GDM1 (cell line): Measurements from ENCODE around the gene RORB.

Experiments
- DNase-seq: peaks from one replicate; lab custom pipeline; 2025; lab: John Stamatoyannopoulos, UW

Gene RORB

DNA sequence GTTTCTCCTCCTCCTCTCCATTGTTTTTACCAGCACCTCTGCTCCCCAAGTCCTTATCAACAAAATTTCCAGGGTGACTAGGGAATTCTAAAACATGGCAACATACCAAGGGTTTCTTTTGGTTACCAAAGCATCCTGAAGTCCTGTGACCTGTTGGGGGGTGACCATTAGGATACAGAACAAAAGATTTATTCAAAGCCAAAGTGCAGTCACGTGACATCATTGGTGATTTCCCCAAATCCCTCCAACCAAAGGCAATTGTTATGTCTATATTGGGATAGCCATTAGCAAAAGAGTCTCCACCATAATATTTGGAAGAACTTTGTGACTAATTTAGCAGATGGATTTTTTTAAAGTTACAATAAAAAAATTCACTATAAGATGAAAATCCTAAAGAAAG lies 222.2 kb downstream of the RORB start:
- no peak for DNase-seq

DNA sequence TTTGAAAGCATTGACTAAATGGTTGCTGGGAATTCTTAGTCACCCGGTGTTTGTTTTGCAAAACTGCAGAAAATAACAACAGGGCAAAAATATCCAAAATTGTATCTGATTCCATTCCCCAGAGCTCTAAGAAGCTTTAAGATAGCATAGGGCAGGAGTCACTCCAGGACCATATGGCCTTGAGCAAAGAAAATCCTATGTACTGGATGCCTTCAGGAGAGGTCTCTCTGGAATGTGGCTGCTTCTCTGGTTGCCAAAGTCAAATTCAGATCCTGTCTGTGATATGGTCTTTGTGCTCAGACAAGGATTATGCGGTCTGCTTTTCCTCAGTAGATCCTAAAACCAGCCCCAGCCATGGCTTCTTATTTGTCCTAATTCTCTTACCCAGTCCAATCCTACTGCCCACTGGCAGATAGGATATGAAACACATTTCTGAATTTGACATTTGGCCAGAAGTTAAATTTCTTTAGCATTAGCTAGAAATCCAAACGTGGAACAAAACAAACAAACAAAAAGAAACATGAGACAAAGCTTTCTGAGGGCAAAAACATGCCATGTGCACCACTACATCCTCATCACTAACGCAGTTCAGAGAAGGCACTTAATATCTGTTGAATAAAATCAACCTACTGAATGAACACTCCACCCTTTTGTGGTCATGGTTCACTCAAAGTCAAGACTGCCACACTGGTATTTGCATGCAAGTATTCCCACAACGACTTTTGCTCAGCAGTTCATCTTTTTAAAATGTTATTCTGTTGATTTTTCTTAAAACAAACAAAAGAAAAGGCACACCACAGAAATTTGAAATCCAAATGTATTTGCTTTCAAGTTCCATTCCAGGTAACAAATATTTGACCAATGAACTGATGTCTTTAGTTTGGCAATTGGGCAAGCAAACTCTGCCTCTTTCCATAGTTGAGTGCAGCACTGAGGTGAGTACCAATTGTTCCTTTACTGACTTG lies 224.8 kb downstream of the RORB start:
- no peak for DNase-seq

DNA sequence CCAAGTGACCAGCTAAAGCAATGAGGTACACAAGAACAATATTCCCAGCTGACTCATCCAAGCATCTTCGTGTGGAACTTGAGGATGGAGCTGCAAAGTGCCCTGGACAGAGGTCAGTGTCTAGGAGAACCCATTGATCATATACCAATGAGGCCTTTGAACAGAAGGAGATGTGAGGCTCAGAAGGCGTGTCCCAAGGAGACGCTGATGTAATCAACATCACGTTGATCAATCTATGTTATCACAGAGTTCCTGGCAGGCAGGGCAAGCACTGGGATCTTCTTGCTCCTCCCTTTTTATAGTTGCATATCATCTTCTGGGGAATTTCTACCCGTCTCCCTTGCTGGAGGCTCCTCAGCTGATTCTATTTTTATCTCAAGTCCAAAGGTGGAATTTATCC lies 227.2 kb downstream of the RORB start:
- DNase-seq: no peak

DNA sequence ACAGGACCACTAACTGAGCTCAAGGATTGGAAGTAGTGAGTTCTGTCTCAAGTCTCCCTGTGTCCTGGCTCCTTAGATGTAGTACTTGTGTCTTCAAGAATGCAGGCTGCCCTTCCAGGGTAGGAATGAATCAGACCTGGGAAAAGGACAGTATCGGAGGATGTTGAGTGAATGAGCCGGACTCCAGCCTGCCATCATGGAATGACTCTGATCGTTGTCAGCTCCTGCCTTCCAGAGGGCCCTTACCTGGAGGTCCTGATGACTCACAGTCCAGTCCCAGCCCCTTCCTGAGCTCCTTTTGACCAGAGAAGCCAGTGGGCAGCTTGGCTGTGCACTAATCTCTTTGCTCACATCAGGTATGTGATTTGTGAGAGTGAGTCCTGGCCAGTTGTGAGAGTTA lies 229.4 kb downstream of the RORB start:
- DNase-seq: no peak

DNA sequence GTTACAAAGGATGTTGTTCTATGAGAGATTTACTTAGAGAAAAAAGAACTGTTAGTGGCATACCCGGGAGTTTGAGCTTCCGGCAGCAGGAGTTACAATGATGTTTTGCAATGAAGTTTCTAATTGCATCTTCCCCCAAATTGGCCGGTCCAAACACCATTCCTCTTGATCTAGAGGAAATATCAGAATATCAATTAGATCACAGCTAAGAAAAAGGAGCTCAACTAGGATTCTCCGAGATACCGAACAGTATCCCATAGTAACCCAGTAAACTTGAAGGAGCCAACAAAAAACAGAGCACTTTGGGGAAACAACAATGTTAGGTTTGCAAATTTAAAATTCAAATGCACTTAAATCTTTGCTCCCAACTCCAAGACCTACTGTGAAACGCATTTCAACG lies 231.0 kb downstream of the RORB start:
- no peak for DNase-seq

DNA sequence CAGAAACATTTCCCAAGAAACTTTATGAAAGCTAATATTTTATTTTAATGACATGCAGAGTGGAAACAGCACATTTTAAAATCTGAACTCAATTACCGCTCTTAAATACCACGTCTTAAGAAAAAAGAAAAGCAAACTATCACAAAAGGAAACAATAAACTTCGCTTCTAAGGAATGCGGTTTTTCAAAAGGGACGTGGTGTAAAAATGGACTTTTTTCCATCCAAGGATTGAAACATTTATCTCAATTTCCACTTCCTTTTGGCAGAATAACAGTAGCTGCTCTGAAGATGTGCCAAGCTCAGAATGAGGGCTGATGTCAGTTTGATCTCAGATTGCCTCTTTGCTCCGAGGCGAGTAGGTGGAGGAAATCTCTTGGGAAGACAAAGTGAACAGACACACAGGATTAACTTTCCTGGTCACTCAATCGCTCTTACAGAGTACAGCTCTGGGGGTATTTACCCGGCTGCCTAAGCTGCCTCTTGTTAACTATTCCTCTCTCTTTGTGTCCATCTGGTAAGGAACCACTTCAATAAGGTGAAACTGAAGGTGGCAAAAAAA lies 232.1 kb downstream of the RORB start:
- DNase-seq: no peak

DNA sequence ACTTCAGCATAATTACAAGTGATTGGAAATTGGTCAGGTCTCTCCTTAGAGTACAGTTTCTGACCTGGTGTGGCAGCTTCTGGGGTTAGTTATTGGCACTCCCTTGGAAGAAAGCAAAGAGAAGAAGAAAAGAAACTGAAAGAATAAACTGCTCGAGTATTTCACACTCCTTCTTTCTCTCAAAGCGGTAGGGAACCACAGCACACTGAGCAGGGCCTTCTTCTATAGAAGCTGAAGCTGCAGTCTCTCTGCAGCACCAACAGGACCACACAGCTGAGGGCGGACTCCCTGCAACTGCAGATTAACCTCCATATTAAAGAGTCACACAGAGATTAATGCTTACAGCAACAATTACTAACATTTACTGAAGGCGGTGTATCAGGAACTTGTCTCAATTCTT lies 238.6 kb downstream of the RORB start:
- DNase-seq: no peak

DNA sequence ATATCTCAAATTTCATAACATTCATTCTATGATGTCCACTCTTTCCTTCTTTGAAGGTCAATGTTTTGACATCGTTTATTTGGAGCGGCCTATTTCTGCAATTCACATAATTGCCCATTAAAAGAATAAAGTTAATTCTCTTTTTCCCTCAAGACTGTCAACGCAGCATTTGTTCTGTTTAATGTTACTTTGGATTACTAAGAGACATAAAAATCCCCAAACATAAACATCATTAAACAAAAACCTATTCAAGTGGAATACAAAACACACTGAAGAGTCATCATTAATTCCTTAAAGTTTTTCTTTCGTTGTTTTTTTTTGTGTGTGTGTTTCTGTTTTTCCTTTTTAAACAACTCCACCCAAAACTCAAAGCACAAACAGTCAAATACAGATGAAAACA lies 239.5 kb downstream of the RORB start:
- no peak for DNase-seq

DNA sequence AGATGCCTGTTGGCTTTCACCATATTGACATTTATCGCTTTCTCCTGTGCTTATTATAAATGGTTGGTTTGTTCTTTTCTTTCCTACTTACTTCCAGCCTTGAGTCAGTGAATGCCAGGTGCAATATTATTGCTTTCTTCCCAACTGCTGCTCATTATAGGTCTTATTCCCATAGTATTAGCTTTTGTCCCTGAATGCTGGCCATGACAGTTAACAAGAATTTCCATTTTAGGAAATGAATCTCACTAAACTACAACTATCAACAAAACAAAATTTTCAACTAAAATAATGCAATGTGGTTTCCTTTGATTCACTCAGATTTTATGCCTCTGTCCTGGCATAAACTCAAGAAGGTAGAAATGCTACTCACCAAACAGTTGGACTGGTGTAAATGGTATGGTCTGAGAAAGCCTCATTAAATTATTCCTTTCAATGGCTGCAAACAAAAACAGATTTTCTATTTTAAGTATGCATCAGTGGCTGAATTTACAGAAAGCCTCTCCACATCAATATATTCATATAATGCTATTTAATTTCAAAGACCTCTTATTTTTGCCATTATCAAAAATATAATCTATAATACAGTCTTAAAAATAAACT lies 245.2 kb downstream of the RORB start:
- no peak for DNase-seq
